IPS-15b (cell line): Measurements from ENCODE around the gene AOPEP.

Experiments used
- H3K27me3 ChIP-seq: one replicate; pipeline ENCODE4 v1.6.1; 2013; ENCODE audit warnings: low read length; ENCODE audit not compliant: control insufficient read depth, insufficient read depth
- H3K36me3 ChIP-seq: one replicate; pipeline ENCODE4 v1.6.1; 2013; ENCODE audit warnings: low read length; ENCODE audit not compliant: control insufficient read depth, insufficient read depth
- H3K4me1 ChIP-seq: one replicate; pipeline ENCODE4 v1.6.1; 2013; ENCODE audit warnings: mild to moderate bottlenecking, low read length; ENCODE audit not compliant: control insufficient read depth, insufficient read depth
- H3K4me3 ChIP-seq: one replicate; pipeline ENCODE4 v1.5.1; 2013; ENCODE audit warnings: low read depth, low read length
- H3K9ac ChIP-seq: one replicate; pipeline ENCODE4 v1.6.1; 2013; ENCODE audit warnings: low read depth, mild to moderate bottlenecking, low read length
- H3K9me3 ChIP-seq: one replicate; pipeline ENCODE4 v1.6.1; 2013; ENCODE audit warnings: mild to moderate bottlenecking, low read length; ENCODE audit not compliant: control insufficient read depth, insufficient read depth

The AOPEP gene

DNA sequence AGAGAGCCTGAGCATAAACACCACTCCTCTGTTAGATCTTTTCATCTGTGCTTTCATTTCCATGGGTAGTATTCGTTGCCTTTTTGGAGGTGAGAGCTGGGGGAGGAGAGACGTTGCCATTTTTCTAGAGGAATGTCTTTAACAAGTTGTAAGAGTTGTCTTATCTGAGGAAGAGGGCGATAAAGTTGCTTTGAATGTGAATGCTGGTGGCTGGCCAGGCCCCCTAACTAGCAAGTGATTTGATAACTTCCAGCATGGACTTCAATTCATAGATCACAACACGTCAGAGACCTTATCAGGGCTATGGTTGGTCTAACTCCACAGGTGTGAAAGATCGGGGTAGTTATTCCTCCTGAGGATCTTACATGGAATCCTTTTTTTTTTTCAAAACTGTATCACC lies 30.0 kb upstream of the AOPEP start:
- H3K36me3 ChIP-seq, result no peaks in the 10 kb centered on the region
- no peaks in the 10 kb centered on the region for H3K27me3 ChIP-seq
- no peaks in the 10 kb centered on the region for H3K9me3 ChIP-seq
- H3K4me3 ChIP-seq, result no peak overlapping the region
- H3K4me1 ChIP-seq, result no peaks in the 10 kb centered on the region
- no peak overlapping the region for H3K9ac ChIP-seq

DNA sequence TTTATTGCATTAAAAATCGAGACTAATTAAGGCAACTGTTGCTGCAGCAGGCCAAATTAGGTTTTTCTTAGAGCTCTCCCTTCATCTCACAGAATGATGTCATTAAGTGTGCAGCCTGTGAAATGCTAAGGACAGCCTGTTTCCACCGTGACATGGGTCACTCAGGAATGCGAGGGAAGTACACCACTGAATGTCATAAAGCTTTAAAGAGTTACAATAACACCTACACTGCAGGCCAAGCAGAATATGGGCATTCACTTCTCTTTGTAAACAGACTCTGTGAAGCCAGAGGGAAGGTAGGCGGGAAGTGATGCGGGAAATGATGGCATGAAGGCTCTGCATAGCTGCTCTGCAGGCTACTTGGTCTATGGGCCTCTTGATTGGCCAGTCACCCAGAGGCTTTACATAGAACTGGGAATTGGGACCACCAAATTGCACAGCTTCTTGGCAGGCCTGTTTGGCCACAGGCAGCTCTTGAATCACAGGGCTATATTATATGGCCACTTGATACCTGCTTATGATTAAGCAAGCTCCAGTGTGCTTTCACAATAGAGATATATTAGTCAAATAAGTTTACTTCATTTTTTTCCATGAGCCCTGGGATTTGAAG lies 28.4 kb upstream of the AOPEP start:
- Histone ChIP-seq H3K27me3 (no peaks in the 10 kb centered on the region), H3K9me3 (no peaks in the 10 kb centered on the region), H3K4me3 (no peak overlapping the region), H3K4me1 (no peaks in the 10 kb centered on the region), H3K36me3 (no peaks in the 10 kb centered on the region), H3K9ac (no peak overlapping the region)

DNA sequence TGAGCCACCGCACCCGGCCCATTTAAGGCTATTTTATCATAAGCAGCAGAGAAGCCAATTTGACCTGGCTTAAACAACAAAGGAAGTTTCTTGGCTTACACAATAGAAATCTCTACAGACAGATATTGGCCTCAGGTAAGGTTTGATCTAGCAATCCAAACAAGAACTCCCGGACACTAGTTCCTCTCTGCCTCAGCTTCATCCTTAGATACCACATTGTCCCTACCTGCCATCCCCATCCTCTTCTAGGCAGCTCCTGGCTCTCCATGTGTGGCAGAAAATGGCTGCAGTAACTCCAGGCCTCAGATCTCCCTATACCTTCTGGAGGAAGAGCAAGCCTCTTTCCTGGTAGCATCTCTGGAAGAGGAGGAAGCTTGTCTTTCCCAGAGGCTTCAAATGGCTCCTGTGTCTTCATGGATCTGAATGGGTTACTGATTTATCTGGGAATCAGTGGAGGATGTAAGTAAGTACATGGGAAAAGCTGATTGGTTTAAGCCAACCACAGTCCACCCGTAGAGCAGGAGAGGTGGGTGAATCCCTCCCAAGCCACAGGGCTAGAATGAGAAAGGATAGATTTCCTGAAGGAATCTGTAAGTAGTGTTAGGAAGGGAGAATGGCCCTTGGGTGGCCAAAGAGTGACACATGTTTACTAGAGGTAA lies 26.7 kb upstream of the AOPEP start:
- Histone ChIP-seq H3K36me3 (no peaks in the 10 kb centered on the region), H3K4me1 (no peaks in the 10 kb centered on the region), H3K9ac (no peak overlapping the region), H3K9me3 (no peaks in the 10 kb centered on the region), H3K4me3 (no peak overlapping the region), H3K27me3 (no peaks in the 10 kb centered on the region)

DNA sequence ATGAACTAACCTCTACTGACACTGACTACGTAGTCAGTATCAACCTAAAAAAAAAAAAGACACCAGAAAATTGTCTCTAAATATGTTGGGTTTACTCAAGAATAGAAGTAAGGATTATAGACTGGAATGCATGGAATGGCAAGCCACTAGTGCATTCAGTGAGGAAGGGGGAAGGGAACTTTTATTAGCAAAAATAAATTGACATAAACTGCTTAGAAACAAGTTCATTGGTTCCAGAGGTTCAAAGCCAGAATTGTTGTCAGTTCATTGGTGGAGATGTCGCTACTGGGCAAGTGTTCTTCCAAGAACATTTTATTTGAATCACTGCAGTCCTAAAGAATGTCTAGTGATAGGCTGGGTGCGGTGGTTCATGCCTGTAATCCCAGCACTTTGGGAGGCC lies 26.1 kb upstream of the AOPEP start:
- Histone ChIP-seq H3K4me1 (no peaks in the 10 kb centered on the region), H3K36me3 (no peaks in the 10 kb centered on the region), H3K4me3 (no peak overlapping the region), H3K9ac (no peak overlapping the region), H3K9me3 (no peaks in the 10 kb centered on the region), H3K27me3 (no peaks in the 10 kb centered on the region)

DNA sequence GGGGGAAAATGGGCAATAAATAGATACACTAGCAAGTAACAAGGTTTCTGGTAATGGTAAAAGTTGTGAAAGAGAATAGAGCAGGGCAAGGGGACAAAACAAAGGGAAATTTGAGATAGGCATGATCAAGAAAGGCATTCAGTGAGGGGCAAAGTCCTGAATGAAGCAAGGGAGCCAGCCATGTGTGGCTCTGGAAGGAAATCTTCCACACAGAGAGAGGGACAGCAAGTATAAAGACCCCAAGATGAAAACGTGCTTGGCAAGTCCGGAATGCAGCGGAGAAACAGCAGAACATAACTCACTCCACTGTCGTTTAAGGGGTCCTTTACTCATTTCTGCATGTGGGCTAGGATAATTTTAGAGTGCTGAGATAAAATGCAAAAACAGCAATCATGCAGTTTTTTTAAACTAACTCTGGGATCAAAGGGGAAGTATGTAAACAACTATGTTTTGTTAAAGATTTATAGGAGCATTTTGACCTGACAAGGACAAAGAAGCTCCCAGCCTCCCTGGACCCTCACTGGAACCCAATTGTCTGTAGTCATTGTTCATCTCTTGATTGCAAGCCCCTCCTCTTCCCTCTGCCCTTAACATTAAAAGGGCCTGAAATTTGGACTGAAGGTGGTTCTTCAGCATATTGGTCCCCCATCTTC lies 22.9 kb upstream of the AOPEP start:
- no peaks in the 10 kb centered on the region for H3K4me1 ChIP-seq
- H3K36me3 ChIP-seq, result no peaks in the 10 kb centered on the region
- no peaks in the 10 kb centered on the region for H3K27me3 ChIP-seq
- no peak overlapping the region for H3K9ac ChIP-seq
- no peak overlapping the region for H3K4me3 ChIP-seq
- no peaks in the 10 kb centered on the region for H3K9me3 ChIP-seq

DNA sequence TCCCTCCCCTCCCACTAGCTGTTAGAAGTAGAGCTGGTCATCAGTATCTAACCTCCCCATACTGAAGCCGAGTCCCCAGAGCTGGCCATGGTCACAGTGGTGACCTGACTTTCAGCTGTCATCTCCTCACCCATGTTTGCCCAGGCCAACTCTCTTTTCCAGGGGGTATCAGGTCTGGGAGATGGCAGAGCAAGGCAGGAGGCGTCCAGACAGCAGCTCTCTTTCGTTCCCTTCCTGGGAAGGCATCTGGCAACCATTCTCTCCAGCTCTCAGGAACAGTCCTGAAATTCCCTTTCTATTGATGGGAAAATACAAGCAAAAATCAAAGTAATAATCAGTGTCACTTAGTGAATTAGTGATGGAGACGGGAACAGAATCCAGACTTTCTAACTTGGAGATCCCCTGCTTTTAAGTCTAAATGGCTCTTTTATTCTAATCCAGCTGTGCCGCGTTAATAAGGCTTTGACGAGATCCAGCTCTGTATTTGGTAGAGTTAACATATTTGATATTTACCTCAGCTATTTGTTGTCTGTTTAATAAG lies 21.3 kb upstream of the AOPEP start:
- Histone ChIP-seq H3K27me3 (no peaks in the 10 kb centered on the region), H3K4me3 (no peak overlapping the region), H3K9me3 (no peaks in the 10 kb centered on the region), H3K4me1 (no peaks in the 10 kb centered on the region), H3K36me3 (no peaks in the 10 kb centered on the region), H3K9ac (no peak overlapping the region)

DNA sequence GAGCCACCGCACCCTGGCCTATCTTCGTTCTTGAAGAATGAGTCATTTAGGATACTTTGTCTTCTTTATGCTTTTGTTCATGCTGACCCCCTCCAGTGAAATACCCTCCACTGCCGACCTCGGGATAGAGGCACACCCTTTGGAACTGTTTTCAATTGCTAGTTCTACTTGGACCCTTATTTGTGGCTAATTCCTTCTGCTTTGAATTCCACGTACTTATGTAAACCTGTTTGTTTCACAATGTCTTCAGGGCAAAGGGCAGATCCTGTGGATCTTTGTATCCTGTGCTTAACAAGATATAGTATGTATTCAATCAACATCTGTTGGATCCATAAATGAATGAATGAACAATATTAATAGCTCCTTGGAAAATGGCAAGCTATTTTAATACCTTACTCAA lies 19.6 kb upstream of the AOPEP start:
- Histone ChIP-seq H3K36me3 (no peaks in the 10 kb centered on the region), H3K27me3 (no peaks in the 10 kb centered on the region), H3K4me1 (no peaks in the 10 kb centered on the region), H3K4me3 (no peak overlapping the region), H3K9ac (no peak overlapping the region), H3K9me3 (no peaks in the 10 kb centered on the region)

DNA sequence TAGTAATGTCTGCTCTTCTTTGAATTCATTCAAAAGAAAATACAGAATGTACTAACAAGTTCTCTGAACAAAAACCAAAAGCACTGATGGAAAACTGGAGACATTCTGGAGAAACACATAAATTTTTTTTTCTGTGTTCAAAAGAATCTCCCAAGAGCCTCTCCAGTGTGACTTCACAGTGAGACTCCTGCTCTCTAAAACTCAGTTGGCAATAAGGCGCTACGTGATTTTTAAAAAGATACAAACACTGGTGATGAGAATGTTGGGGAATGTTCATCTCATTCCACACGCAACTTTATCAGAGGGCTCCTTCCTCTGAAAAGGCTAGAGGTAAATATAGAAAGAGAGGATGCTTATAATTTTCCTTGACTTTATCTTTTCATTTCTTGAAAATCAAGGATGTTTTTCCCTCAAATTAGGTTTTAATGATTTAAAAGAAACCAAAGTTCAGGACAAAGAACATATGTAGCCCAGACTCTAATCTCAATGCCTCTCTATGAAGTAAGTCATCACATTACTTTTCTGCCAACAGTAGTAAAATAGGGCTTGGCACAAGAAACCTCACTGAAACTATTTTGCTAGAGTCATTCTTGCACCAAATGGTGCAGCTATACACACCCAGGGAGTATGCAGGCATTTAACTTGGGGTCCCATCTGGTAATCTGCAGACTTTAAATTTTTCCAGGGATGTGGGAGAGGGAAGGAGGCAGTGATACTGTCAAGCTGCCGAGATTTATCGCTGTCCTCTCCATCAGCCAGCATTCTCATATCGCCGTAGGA lies 12.9 kb upstream of the AOPEP start:
- H3K9ac ChIP-seq, result no peak overlapping the region
- H3K4me3 ChIP-seq, result no peak overlapping the region

DNA sequence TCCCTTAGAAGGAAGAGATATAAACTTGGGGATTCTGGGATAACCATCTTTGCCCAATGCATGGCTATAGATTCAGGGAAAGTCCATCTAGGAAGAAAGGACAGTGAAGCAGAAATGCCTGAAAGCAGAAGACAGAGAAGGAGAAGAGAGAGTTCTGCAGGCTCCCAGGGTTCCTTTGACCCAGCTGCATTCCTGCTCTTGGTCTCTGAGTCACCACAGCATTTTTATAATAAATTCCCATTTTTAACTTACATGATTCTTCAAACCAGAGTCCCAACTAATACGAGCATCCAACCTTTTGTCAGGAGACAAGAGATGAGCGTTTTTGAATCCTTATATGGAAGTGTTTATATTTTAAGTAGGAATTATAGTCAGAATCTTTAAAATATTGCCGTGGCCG lies 12.0 kb upstream of the AOPEP start:
- no peaks in the 10 kb centered on the region for H3K9me3 ChIP-seq
- H3K27me3 ChIP-seq, result no peaks in the 10 kb centered on the region
- H3K4me3 ChIP-seq, result no peak overlapping the region
- no peaks in the 10 kb centered on the region for H3K4me1 ChIP-seq
- H3K9ac ChIP-seq, result no peak overlapping the region
- no peaks in the 10 kb centered on the region for H3K36me3 ChIP-seq

More for the DNA sequence above, 12.9 kb upstream of the AOPEP start:
- no peaks in the 10 kb centered on the region for H3K4me1 ChIP-seq
- H3K27me3 ChIP-seq, result no peaks in the 10 kb centered on the region
- H3K36me3 ChIP-seq, result no peaks in the 10 kb centered on the region
- H3K9me3 ChIP-seq, result no peaks in the 10 kb centered on the region

DNA sequence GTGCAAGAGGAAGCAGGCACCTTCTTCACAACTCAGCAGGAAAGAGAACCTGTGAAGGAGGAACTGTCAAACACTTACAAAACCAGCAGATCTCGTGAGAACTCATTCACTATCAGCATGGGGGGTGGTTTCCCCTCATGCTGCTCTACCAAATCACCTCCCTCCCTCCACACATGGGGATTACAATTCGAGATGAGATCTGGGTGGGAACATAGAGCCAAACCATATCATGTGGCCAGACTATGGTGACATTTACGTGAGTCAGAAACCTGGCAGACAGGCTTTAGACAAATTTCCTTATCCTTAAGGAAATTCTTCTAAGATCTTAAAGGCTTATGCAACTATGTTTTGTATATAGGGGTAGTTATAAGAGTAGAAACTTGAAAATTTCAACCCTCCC lies 8.7 kb upstream of the AOPEP start:
- Histone ChIP-seq H3K27me3 (no peaks in the 10 kb centered on the region), H3K4me1 (no peaks in the 10 kb centered on the region), H3K9me3 (no peaks in the 10 kb centered on the region), H3K9ac (no peak overlapping the region), H3K36me3 (no peaks in the 10 kb centered on the region), H3K4me3 (no peak overlapping the region)

DNA sequence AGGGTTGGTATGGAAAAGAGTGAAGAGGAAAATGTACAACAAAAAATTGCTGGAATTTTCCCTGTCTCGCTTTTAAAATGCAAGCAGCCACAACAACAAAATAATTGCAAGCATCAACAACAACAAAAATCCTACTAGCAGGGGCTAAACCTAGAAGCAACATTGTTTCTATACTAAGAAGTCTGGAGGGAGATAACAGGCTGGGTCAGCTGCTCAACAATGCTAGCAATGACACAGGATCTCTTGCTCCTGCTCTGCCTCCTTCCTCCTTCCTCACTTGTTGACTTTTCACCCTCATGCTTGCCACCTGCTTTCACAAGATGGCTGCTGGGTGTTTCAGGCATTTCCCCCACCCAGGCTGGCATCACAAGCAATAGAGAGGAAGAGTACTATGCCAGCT lies 7.6 kb upstream of the AOPEP start:
- Histone ChIP-seq H3K9ac (no peak overlapping the region), H3K9me3 (no peaks in the 10 kb centered on the region), H3K4me3 (no peak overlapping the region), H3K27me3 (no peaks in the 10 kb centered on the region), H3K4me1 (no peaks in the 10 kb centered on the region), H3K36me3 (no peaks in the 10 kb centered on the region)
